ENCODE results near the gene KATNAL1. TPM values are rescaled to one million over a fixed set of nuclear protein-coding genes. Genes with fewer than 3 reads are reported as not detected.
"Not testable (repeated sequence)": the region's sequence is repeated elsewhere in the genome, so short reads cannot be mapped to it uniquely, and the experiment has no call there.

The KATNAL1 gene
- total RNA-seq, 1 donor from 2014 or later, result 29.3 TPM

GRCh38 chr13:30181888-30182651 lies 125.3 kb downstream of the KATNAL1 start:
- H3K27ac Mint-ChIP-seq (ENCODE audit: unreplicated experiment), result no peak overlapping the region
- no peaks in the 10 kb centered on the region for H3K36me3 Mint-ChIP-seq (ENCODE audit: unreplicated experiment)
- TF ChIP-seq CTCF (IDR thresholded peaks at IDR 0.05), result no peak
- no peaks in the 10 kb centered on the region for H3K27me3 Mint-ChIP-seq (ENCODE audit: unreplicated experiment)
- DNase-seq (ENCODE audit: extremely low spot score, unreplicated experiment), result no peak
- no peaks in the 10 kb centered on the region for H3K4me1 Mint-ChIP-seq (ENCODE audit: unreplicated experiment)
- no peak overlapping the region for H3K4me3 Mint-ChIP-seq (ENCODE audit: unreplicated experiment)
- H3K9me3 Mint-ChIP-seq (ENCODE audit: unreplicated experiment), result no peaks in the 10 kb centered on the region

- DNase-seq (ENCODE audit: extremely low spot score, unreplicated experiment), result no peak
- no peak overlapping the region for H3K27ac Mint-ChIP-seq (ENCODE audit: unreplicated experiment)
- H3K4me1 Mint-ChIP-seq (ENCODE audit: unreplicated experiment), result no peaks in the 10 kb centered on the region
- no peaks in the 10 kb centered on the region for H3K27me3 Mint-ChIP-seq (ENCODE audit: unreplicated experiment)
- TF ChIP-seq CTCF (IDR thresholded peaks at IDR 0.05), result no peak
- H3K9me3 Mint-ChIP-seq (ENCODE audit: unreplicated experiment), result no peaks in the 10 kb centered on the region
- no peak overlapping the region for H3K4me3 Mint-ChIP-seq (ENCODE audit: unreplicated experiment)
- H3K36me3 Mint-ChIP-seq (ENCODE audit: unreplicated experiment), result no peaks in the 10 kb centered on the region
Measured at GRCh38 chr13:30179597-30180276, 127.6 kb downstream of the KATNAL1 start.

- no peak for DNase-seq (ENCODE audit: extremely low spot score, unreplicated experiment)
- TF ChIP-seq CTCF (IDR thresholded peaks at IDR 0.05), result no peak
- H3K27me3 Mint-ChIP-seq (ENCODE audit: unreplicated experiment), result no peaks in the 10 kb centered on the region
- H3K9me3 Mint-ChIP-seq (ENCODE audit: unreplicated experiment), result no peaks in the 10 kb centered on the region
- no peak overlapping the region for H3K27ac Mint-ChIP-seq (ENCODE audit: unreplicated experiment)
- no peak overlapping the region for H3K4me3 Mint-ChIP-seq (ENCODE audit: unreplicated experiment)
- no peaks in the 10 kb centered on the region for H3K4me1 Mint-ChIP-seq (ENCODE audit: unreplicated experiment)
- H3K36me3 Mint-ChIP-seq (ENCODE audit: unreplicated experiment), result no peaks in the 10 kb centered on the region
Measured at GRCh38 chr13:30178976-30179375, 128.4 kb downstream of the KATNAL1 start.

GRCh38 chr13:30175166-30175565 lies 132.2 kb downstream of the KATNAL1 start:
- no peaks in the 10 kb centered on the region for H3K36me3 Mint-ChIP-seq (ENCODE audit: unreplicated experiment)
- no peaks in the 10 kb centered on the region for H3K9me3 Mint-ChIP-seq (ENCODE audit: unreplicated experiment)
- H3K4me3 Mint-ChIP-seq (ENCODE audit: unreplicated experiment), result no peak overlapping the region

GRCh38 chr13:30174250-30174649 lies 133.1 kb downstream of the KATNAL1 start:
- not testable (repeated sequence) for H3K36me3 Mint-ChIP-seq (ENCODE audit: unreplicated experiment); H3K4me1 Mint-ChIP-seq (ENCODE audit: unreplicated experiment); H3K4me3 Mint-ChIP-seq (ENCODE audit: unreplicated experiment); H3K27me3 Mint-ChIP-seq (ENCODE audit: unreplicated experiment); H3K27ac Mint-ChIP-seq (ENCODE audit: unreplicated experiment); H3K9me3 Mint-ChIP-seq (ENCODE audit: unreplicated experiment)
- peak; percentile 3 for DNase-seq (ENCODE audit: extremely low spot score, unreplicated experiment)

More at GRCh38 chr13:30175166-30175565, 132.2 kb downstream of the KATNAL1 start:
- DNase-seq (ENCODE audit: extremely low spot score, unreplicated experiment), result peak; percentile 1
- Mint-ChIP-seq H3K27ac (ENCODE audit: unreplicated experiment) (no peak overlapping the region), H3K4me1 (ENCODE audit: unreplicated experiment) (no peaks in the 10 kb centered on the region), H3K27me3 (ENCODE audit: unreplicated experiment) (no peaks in the 10 kb centered on the region)
- no peak for TF ChIP-seq CTCF (IDR thresholded peaks at IDR 0.05)
